KMS-11 (cell line): ENCODE results near the gene PICALM.
"Not testable (repeated sequence)": the region's sequence is repeated elsewhere in the genome, so short reads cannot be mapped to it uniquely, and the experiment has no call there.

Source experiments
- H2AFZ ChIP-seq: fragments of 200-600 bp; sonication (generic); 2 replicates; pipeline ENCODE4 v1.6.1; 2016; ENCODE audit warnings: antibody characterized with exemption, mixed run types, low read depth
- H3K27ac ChIP-seq: fragments of 200-600 bp; sonication (generic); 2 replicates; pipeline ENCODE4 v1.6.1; 2016; ENCODE audit warnings: mild to moderate bottlenecking, mixed run types
- H3K27me3 ChIP-seq: fragments of 200-600 bp; sonication (generic); 2 replicates; pipeline ENCODE4 v1.6.1; 2017; ENCODE audit warnings: mild to moderate bottlenecking, low read depth, mixed run types, moderate library complexity; ENCODE audit not compliant: insufficient read depth
- H3K36me3 ChIP-seq: fragments of 200-600 bp; sonication (generic); 2 replicates; pipeline ENCODE4 v1.6.1; 2017; ENCODE audit warnings: mild to moderate bottlenecking, mixed run types; ENCODE audit not compliant: insufficient read depth
- H3K4me1 ChIP-seq: fragments of 200-600 bp; sonication (generic); 2 replicates; pipeline ENCODE4 v1.6.1; 2016; ENCODE audit warnings: mild to moderate bottlenecking, low read depth, mixed run types; ENCODE audit not compliant: poor library complexity, severe bottlenecking
- H3K4me2 ChIP-seq: fragments of 200-600 bp; sonication (generic); 2 replicates; pipeline ENCODE4 v1.7.0; 2016; ENCODE audit warnings: mild to moderate bottlenecking, mixed run types
- H3K4me3 ChIP-seq: fragments of 200-600 bp; sonication (generic); IDR thresholded peaks from 2 replicates; pipeline ENCODE4 v1.6.1; 2017; ENCODE audit warnings: low read depth, low read length, mixed read lengths; ENCODE audit not compliant: insufficient read depth
- H3K79me2 ChIP-seq: fragments of 200-600 bp; sonication (generic); 2 replicates; pipeline ENCODE4 v1.6.1; 2016; ENCODE audit warnings: low read depth, mixed run types; ENCODE audit not compliant: insufficient read depth
- H3K9ac ChIP-seq: fragments of 200-600 bp; sonication (generic); 2 replicates; pipeline ENCODE4 v1.6.1; 2016; ENCODE audit warnings: mild to moderate bottlenecking, mixed run types
- H4K20me1 ChIP-seq: fragments of 200-600 bp; sonication (generic); 2 replicates; pipeline ENCODE4 v1.6.1; 2016; ENCODE audit warnings: mild to moderate bottlenecking, mixed run types; ENCODE audit not compliant: insufficient read depth
- CTCF ChIP-seq: fragments of 200-600 bp; sonication (generic); conservative IDR thresholded peaks from 2 replicates; pipeline ENCODE4 v1.6.1; 2017; ENCODE audit warnings: low read depth, mild to moderate bottlenecking, antibody characterized with exemption, low read length, moderate library complexity, mixed read lengths

Gene PICALM

GRCh38 chr11:86089659-86090058, 20.8 kb upstream of the PICALM start:
- no peak for TF ChIP-seq CTCF
- H3K4me1 ChIP-seq: peaks cover 9% of the 10 kb centered on the region
- H3K27me3 ChIP-seq: no peaks in the 10 kb centered on the region
- H2AFZ ChIP-seq: no peak overlapping the region
- no peak overlapping the region for H3K4me2 ChIP-seq
- no peaks in the 10 kb centered on the region for H3K36me3 ChIP-seq
- H3K79me2 ChIP-seq: no peaks in the 10 kb centered on the region
- no peak overlapping the region for H3K27ac ChIP-seq
- H3K9ac ChIP-seq: no peak overlapping the region
- H4K20me1 ChIP-seq: no peaks in the 10 kb centered on the region
- H3K4me3 ChIP-seq: no peak overlapping the region

DNA sequence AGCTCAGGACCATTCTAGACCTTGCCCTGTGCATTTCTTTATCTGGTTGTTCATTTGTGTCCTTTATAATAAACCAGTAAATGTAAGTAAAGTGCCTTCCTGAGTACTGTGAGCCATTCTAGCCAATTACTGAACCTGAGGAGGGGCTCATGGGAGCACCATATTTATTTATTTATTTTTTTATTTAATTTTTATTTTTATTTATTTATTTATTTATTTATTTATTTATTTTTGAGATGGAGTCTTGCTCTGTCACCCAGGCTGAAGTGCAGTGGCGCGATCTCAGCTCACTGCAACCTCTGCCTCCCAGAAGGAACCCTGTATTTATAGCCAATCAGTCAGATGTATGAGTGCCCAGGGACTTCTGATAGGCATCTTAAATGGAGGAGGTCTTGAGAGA, 18.8 kb upstream of the PICALM start:
- H3K27me3 ChIP-seq, H3K4me3 ChIP-seq, H3K9ac ChIP-seq, H3K4me1 ChIP-seq, H4K20me1 ChIP-seq, H3K27ac ChIP-seq, H3K36me3 ChIP-seq, H3K4me2 ChIP-seq, H2AFZ ChIP-seq, H3K79me2 ChIP-seq: not testable (repeated sequence)

- H3K4me2 ChIP-seq: no peak overlapping the region
- no peak overlapping the region for H3K4me3 ChIP-seq
- H3K9ac ChIP-seq: no peak overlapping the region
- H3K27ac ChIP-seq: no peak overlapping the region
- no peaks in the 10 kb centered on the region for H3K36me3 ChIP-seq
- no peaks in the 10 kb centered on the region for H3K27me3 ChIP-seq
- no peaks in the 10 kb centered on the region for H4K20me1 ChIP-seq
- no peak for TF ChIP-seq CTCF
- H3K4me1 ChIP-seq: peaks cover 9% of the 10 kb centered on the region
- H3K79me2 ChIP-seq: no peaks in the 10 kb centered on the region
- H2AFZ ChIP-seq: no peak overlapping the region
These were observed 18.4 kb upstream of the PICALM start for GRCh38 chr11:86087256-86087655.

- no peaks in the 10 kb centered on the region for H3K4me1 ChIP-seq
- no peak overlapping the region for H3K9ac ChIP-seq
- H3K36me3 ChIP-seq: no peaks in the 10 kb centered on the region
- H3K79me2 ChIP-seq: no peaks in the 10 kb centered on the region
- H3K4me2 ChIP-seq: no peak overlapping the region
- no peak overlapping the region for H2AFZ ChIP-seq
- no peaks in the 10 kb centered on the region for H3K27me3 ChIP-seq
- H3K4me3 ChIP-seq: no peak overlapping the region
- H3K27ac ChIP-seq: no peak overlapping the region
- no peaks in the 10 kb centered on the region for H4K20me1 ChIP-seq
- TF ChIP-seq CTCF: no peak
These were observed 12.6 kb upstream of the PICALM start for GRCh38 chr11:86081455-86081854.

DNA sequence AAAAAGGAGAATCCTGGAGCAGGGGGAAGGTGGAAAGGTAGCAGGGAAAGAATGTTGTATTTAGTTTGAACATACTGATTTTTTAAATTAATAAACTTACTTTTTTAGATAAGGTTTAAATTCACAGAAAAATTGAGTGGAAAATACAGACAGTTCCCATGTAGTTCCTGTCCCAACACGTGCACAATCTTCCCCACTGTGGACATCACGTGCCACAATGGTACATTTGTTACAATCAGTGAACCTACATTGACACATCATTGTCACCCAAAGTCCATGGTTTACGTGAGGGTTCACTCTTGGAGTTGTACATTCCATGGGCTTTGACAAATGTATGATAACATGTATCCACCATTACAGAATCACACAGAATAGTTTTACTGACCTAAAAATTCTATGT, 10.5 kb upstream of the PICALM start:
- Histone ChIP-seq H3K4me1 (no peaks in the 10 kb centered on the region), H4K20me1 (no peaks in the 10 kb centered on the region), H3K9ac (no peak overlapping the region), H3K36me3 (no peaks in the 10 kb centered on the region), H3K27me3 (no peaks in the 10 kb centered on the region), H3K27ac (no peak overlapping the region), H3K79me2 (no peaks in the 10 kb centered on the region), H3K4me3 (no peak overlapping the region), H3K4me2 (no peak overlapping the region), H2AFZ (no peak overlapping the region)
- no peak for TF ChIP-seq CTCF
